ENCODE measurements around the gene FNDC3B. TPM values are rescaled to one million over a fixed set of nuclear protein-coding genes. Genes with fewer than 3 reads are reported as not detected.

FNDC3B gene
- total RNA-seq, 1 donor from 2014 or later, result 204 TPM

GRCh38 chr3:172359231-172359630 is 319.9 kb downstream of the FNDC3B start:
- Mint-ChIP-seq H3K27ac (ENCODE audit: unreplicated experiment) (no peak overlapping the region), H3K4me1 (ENCODE audit: unreplicated experiment) (no peaks in the 10 kb centered on the region), H3K27me3 (ENCODE audit: unreplicated experiment) (peaks cover 2% of the 10 kb centered on the region), H3K9me3 (ENCODE audit: unreplicated experiment) (no peaks in the 10 kb centered on the region), H3K36me3 (ENCODE audit: low read depth, unreplicated experiment) (peaks cover 37% of the 10 kb centered on the region), H3K4me3 (ENCODE audit: unreplicated experiment) (no peak overlapping the region)
- DNase-seq (ENCODE audit: low spot score), result no peak
- TF ChIP-seq, protein P1, sequence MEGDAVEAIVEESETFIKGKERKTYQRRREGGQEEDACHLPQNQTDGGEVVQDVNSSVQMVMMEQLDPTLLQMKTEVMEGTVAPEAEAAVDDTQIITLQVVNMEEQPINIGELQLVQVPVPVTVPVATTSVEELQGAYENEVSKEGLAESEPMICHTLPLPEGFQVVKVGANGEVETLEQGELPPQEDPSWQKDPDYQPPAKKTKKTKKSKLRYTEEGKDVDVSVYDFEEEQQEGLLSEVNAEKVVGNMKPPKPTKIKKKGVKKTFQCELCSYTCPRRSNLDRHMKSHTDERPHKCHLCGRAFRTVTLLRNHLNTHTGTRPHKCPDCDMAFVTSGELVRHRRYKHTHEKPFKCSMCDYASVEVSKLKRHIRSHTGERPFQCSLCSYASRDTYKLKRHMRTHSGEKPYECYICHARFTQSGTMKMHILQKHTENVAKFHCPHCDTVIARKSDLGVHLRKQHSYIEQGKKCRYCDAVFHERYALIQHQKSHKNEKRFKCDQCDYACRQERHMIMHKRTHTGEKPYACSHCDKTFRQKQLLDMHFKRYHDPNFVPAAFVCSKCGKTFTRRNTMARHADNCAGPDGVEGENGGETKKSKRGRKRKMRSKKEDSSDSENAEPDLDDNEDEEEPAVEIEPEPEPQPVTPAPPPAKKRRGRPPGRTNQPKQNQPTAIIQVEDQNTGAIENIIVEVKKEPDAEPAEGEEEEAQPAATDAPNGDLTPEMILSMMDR (IDR thresholded peaks at IDR 0.05; ENCODE audit: unreplicated experiment), result no peak

GRCh38 chr3:172359996-172360395 is 320.6 kb downstream of the FNDC3B start:
- H3K36me3 Mint-ChIP-seq (ENCODE audit: low read depth, unreplicated experiment), result peaks cover 42% of the 10 kb centered on the region
- no peaks in the 10 kb centered on the region for H3K4me1 Mint-ChIP-seq (ENCODE audit: unreplicated experiment)
- H3K4me3 Mint-ChIP-seq (ENCODE audit: unreplicated experiment), result no peak overlapping the region
- H3K9me3 Mint-ChIP-seq (ENCODE audit: unreplicated experiment), result no peaks in the 10 kb centered on the region
- no peak overlapping the region for H3K27ac Mint-ChIP-seq (ENCODE audit: unreplicated experiment)
- TF ChIP-seq, protein P1 (IDR thresholded peaks at IDR 0.05; ENCODE audit: unreplicated experiment), result no peak
- H3K27me3 Mint-ChIP-seq (ENCODE audit: unreplicated experiment), result peaks cover 2% of the 10 kb centered on the region
- no peak for DNase-seq (ENCODE audit: low spot score)

- Mint-ChIP-seq H3K4me1 (ENCODE audit: unreplicated experiment) (no peaks in the 10 kb centered on the region), H3K9me3 (ENCODE audit: unreplicated experiment) (no peaks in the 10 kb centered on the region), H3K4me3 (ENCODE audit: unreplicated experiment) (peak overlapping the region; percentile 32), H3K27me3 (ENCODE audit: unreplicated experiment) (no peaks in the 10 kb centered on the region), H3K27ac (ENCODE audit: unreplicated experiment) (no peak overlapping the region), H3K36me3 (ENCODE audit: low read depth, unreplicated experiment) (peaks cover 38% of the 10 kb centered on the region)
- TF ChIP-seq, protein P1 (IDR thresholded peaks at IDR 0.05; ENCODE audit: unreplicated experiment), result no peak
- DNase-seq (ENCODE audit: low spot score), result no peak
Observed at GRCh38 chr3:172362583-172362982, 323.2 kb downstream of the FNDC3B start.

DNA sequence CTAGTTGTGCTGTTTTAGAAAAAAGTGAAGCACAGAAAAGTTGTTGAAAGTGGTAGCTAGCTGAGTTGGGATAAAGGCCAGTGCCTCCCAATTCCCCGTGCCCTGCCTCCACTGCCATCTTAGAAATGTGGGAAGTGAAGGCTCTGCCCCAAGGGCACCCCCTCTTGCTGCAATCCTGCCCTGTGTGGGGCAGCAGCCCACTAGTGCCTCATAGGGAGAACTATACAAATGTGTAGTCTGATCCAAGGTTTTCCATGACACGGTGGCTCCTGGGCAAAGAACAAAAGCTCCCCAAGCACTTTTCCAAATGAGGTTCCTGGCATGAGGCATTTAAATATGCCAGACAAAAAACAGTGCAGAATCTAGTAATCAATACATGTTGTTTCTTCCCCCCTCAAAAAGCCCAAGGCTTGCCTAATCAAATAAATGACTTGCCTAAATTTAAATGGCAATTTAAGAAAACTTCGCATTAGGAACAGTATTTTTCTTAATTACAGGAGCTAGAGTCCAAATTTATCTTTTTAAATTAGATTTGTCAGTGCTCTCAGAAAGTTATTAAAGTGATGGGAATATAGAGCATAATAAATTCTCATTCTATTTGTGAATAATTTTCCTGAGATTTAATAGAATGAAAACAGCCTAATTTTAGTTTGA is 325.1 kb downstream of the FNDC3B start:
- H3K27me3 Mint-ChIP-seq (ENCODE audit: unreplicated experiment), result no peaks in the 10 kb centered on the region
- H3K4me3 Mint-ChIP-seq (ENCODE audit: unreplicated experiment), result no peak overlapping the region
- DNase-seq (ENCODE audit: low spot score), result no peak
- no peak overlapping the region for H3K27ac Mint-ChIP-seq (ENCODE audit: unreplicated experiment)
- no peaks in the 10 kb centered on the region for H3K4me1 Mint-ChIP-seq (ENCODE audit: unreplicated experiment)
- no peaks in the 10 kb centered on the region for H3K9me3 Mint-ChIP-seq (ENCODE audit: unreplicated experiment)
- TF ChIP-seq, protein P1 (IDR thresholded peaks at IDR 0.05; ENCODE audit: unreplicated experiment), result no peak
- peaks cover 36% of the 10 kb centered on the region for H3K36me3 Mint-ChIP-seq (ENCODE audit: low read depth, unreplicated experiment)

GRCh38 chr3:172365028-172365567 is 325.7 kb downstream of the FNDC3B start:
- Mint-ChIP-seq H3K36me3 (ENCODE audit: low read depth, unreplicated experiment) (peaks cover 40% of the 10 kb centered on the region), H3K4me1 (ENCODE audit: unreplicated experiment) (no peaks in the 10 kb centered on the region), H3K4me3 (ENCODE audit: unreplicated experiment) (no peak overlapping the region), H3K27me3 (ENCODE audit: unreplicated experiment) (peaks cover 1% of the 10 kb centered on the region), H3K9me3 (ENCODE audit: unreplicated experiment) (no peaks in the 10 kb centered on the region), H3K27ac (ENCODE audit: unreplicated experiment) (no peak overlapping the region)
- DNase-seq (ENCODE audit: low spot score), result no peak
- TF ChIP-seq, protein P1 (IDR thresholded peaks at IDR 0.05; ENCODE audit: unreplicated experiment), result no peak

Data from endothelial cell (in vitro differentiated cells).